PC-9 (cell line): Measurements from ENCODE around the gene PIK3R1. TPM values are rescaled to one million over a fixed set of nuclear protein-coding genes. Genes with fewer than 3 reads are reported as not detected.

Source experiments
- BruUV-seq: library from RNA; stranded (reverse); fragments of 400-500 nt; replicated peaks from 2 replicates; lab custom pipeline; 2021; lab: Mats Ljungman, UMichigan
- CTCF ChIA-PET: fragments of 300-600 bp; sonication (Branson Sonifier 250); formaldehyde crosslinking; loops from one replicate; lab custom pipeline; 2022; ENCODE audit warnings: antibody characterized with exemption; lab: Charles Lee
- POLR2A ChIA-PET: fragments of 300-600 bp; sonication (Branson Sonifier 250); formaldehyde crosslinking; loops from one replicate; lab custom pipeline; 2022; ENCODE audit warnings: antibody characterized with exemption; ENCODE audit not compliant: unreplicated experiment; lab: Charles Lee
- DNase-seq, 2 experiments: peaks; one replicate each; pipeline versions ENCODE4 v3.0.0 to v3.0.0-alpha.2; 2015 to 2022; ENCODE audit warnings: mixed read lengths in 1 of 2
- H2AFZ ChIP-seq: fragments of 200-600 bp; sonication (generic); 2 replicates; pipeline ENCODE4 v1.8.1; 2017; ENCODE audit warnings: antibody characterized with exemption
- H3F3A ChIP-seq: fragments of 200-600 bp; sonication (generic); 2 replicates; pipeline ENCODE4 v1.8.1; 2017; ENCODE audit warnings: antibody characterized with exemption, mild to moderate bottlenecking, low read depth; ENCODE audit not compliant: insufficient read depth
- H3K27ac ChIP-seq: fragments of 200-600 bp; sonication (generic); 2 replicates; pipeline ENCODE4 v1.6.1; 2016; ENCODE audit warnings: mixed run types
- H3K27me3 ChIP-seq: fragments of 200-600 bp; sonication (generic); 2 replicates; pipeline ENCODE4 v1.6.1; 2016; ENCODE audit warnings: low read depth, mixed run types; ENCODE audit not compliant: insufficient read depth
- H3K36me3 ChIP-seq: fragments of 200-600 bp; sonication (generic); 2 replicates; pipeline ENCODE4 v1.6.1; 2016; ENCODE audit warnings: low read depth, mixed run types
- H3K4me1 ChIP-seq: fragments of 200-600 bp; sonication (generic); replicated peaks from 2 replicates; pipeline ENCODE4 v1.6.1; 2016; ENCODE audit warnings: mixed run types; ENCODE audit not compliant: insufficient read depth
- H3K4me2 ChIP-seq: fragments of 200-600 bp; sonication (generic); 2 replicates; pipeline ENCODE4 v1.6.1; 2017; ENCODE audit warnings: mixed run types
- H3K4me3 ChIP-seq: fragments of 200-600 bp; sonication (generic); 2 replicates; pipeline ENCODE4 v1.6.1; 2016; ENCODE audit warnings: mixed run types
- H3K79me2 ChIP-seq: fragments of 200-600 bp; sonication (generic); 2 replicates; pipeline ENCODE4 v1.6.1; 2017; ENCODE audit warnings: low read depth, mixed run types
- H3K9me2 ChIP-seq: fragments of 200-600 bp; sonication (generic); 2 replicates; pipeline ENCODE4 v1.8.1; 2017; ENCODE audit warnings: mild to moderate bottlenecking; ENCODE audit not compliant: insufficient read depth
- H3K9me3 ChIP-seq: fragments of 200-600 bp; sonication (generic); 2 replicates; pipeline ENCODE4 v1.8.1; 2016; ENCODE audit warnings: low read depth; ENCODE audit not compliant: insufficient read depth
- H4K20me1 ChIP-seq: fragments of 200-600 bp; sonication (generic); 2 replicates; pipeline ENCODE4 v1.8.1; 2017; ENCODE audit not compliant: insufficient read depth
- CTCF ChIP-seq: fragments of 200-600 bp; sonication (generic); conservative IDR thresholded peaks from 2 replicates; pipeline ENCODE4 v1.6.1; 2017; ENCODE audit warnings: mixed run types, antibody characterized with exemption, mild to moderate bottlenecking, moderate library complexity
- EZH2 ChIP-seq: fragments of 200-600 bp; sonication (generic); IDR thresholded peaks from 2 replicates; pipeline ENCODE4 v1.8.0; 2017; ENCODE audit warnings: antibody characterized with exemption, low read depth
- intact Hi-C: fragments of 100-400 bp; cut with micrococcal nuclease; formaldehyde crosslinking; loops from one replicate; pipeline ENCODE4 v1.10.0; 2022; ENCODE audit not compliant: unreplicated experiment
- total RNA-seq: library from RNA; stranded (reverse); gene quantifications from 2 replicates; pipeline ENCODE4 v1.2.3, GENCODE V29; 2021

Gene PIK3R1
- total RNA-seq, 1 experiment from 2014 or later = 15.9 TPM

- no peaks in the 10 kb centered on the region for H3K4me1 ChIP-seq
- no peaks in the 10 kb centered on the region for H3K9me2 ChIP-seq
- TF ChIP-seq EZH2 (no peak), CTCF (no peak)
- no TSS peak for BruUV-seq
- H4K20me1 ChIP-seq = no peaks in the 10 kb centered on the region
- H3K79me2 ChIP-seq = no peaks in the 10 kb centered on the region
- H3K4me3 ChIP-seq = no peak overlapping the region
- no peak overlapping the region for H2AFZ ChIP-seq
- ChIA-PET CTCF (no interaction called here), POLR2A (no interaction called here)
- H3K27me3 ChIP-seq = no peaks in the 10 kb centered on the region
- no peak overlapping the region for H3K27ac ChIP-seq
- no peak for DNase-seq
- H3K9me3 ChIP-seq = no peaks in the 10 kb centered on the region
- H3K4me2 ChIP-seq = no peak overlapping the region
- intact Hi-C loops = no loop called here
- H3K36me3 ChIP-seq = no peaks in the 10 kb centered on the region
- no peaks in the 10 kb centered on the region for H3F3A ChIP-seq
Observed at GRCh38 chr5:68237715-68238114, 22.2 kb downstream of the PIK3R1 start.

- intact Hi-C loops = no loop called here
- Histone ChIP-seq H3K4me2 (no peak overlapping the region), H4K20me1 (no peaks in the 10 kb centered on the region), H3K79me2 (no peaks in the 10 kb centered on the region), H3F3A (peaks cover 4% of the 10 kb centered on the region; the same call in 1 of the 2 replicates), H3K4me1 (no peaks in the 10 kb centered on the region), H3K36me3 (no peaks in the 10 kb centered on the region), H2AFZ (no peak overlapping the region), H3K4me3 (no peak overlapping the region), H3K27ac (no peak overlapping the region), H3K27me3 (no peaks in the 10 kb centered on the region), H3K9me2 (no peaks in the 10 kb centered on the region), H3K9me3 (no peaks in the 10 kb centered on the region)
- CTCF ChIA-PET = no interaction called here
- DNase-seq = no peak
- POLR2A ChIA-PET = interaction anchor here (0.5 kb wide), 1 partner anchor 490 kb away, joined by 4 read pairs; no protein-coding TSS in a partner anchor
- TF ChIP-seq CTCF (no peak), EZH2 (no peak)
- no TSS peak for BruUV-seq
Observed at GRCh38 chr5:68239487-68239886, 23.9 kb downstream of the PIK3R1 start.

- BruUV-seq = no TSS peak
- Histone ChIP-seq H4K20me1 (no peaks in the 10 kb centered on the region), H3K4me2 (no peak overlapping the region), H3K9me2 (no peaks in the 10 kb centered on the region), H3K79me2 (no peaks in the 10 kb centered on the region), H3K27me3 (no peaks in the 10 kb centered on the region), H3K9me3 (no peaks in the 10 kb centered on the region), H2AFZ (no peak overlapping the region), H3K36me3 (no peaks in the 10 kb centered on the region), H3F3A (peaks cover 4% of the 10 kb centered on the region; the same call in 1 of the 2 replicates), H3K4me3 (no peak overlapping the region), H3K4me1 (no peaks in the 10 kb centered on the region), H3K27ac (no peak overlapping the region)
- CTCF ChIA-PET = no interaction called here
- POLR2A ChIA-PET = no interaction called here
- no peak for TF ChIP-seq CTCF
- no peak for TF ChIP-seq EZH2
- DNase-seq = no peak
- intact Hi-C loops = no loop called here
Observed at GRCh38 chr5:68240202-68240601, 24.6 kb downstream of the PIK3R1 start.
